SK-N-SH (cell line): Measurements from ENCODE around the gene PAPLN. TPM values are rescaled to one million over a fixed set of nuclear protein-coding genes. Genes with fewer than 3 reads are reported as not detected.

Experiments
- CTCF ChIA-PET: fragments of 300-600, 350-600 bp; formaldehyde crosslinking; extraction: SDS; loops from one replicate; lab custom pipeline; 2021; lab: Yijun Ruan, JAX
- POLR2A ChIA-PET: fragments of 350-600 bp; sonication (Branson Sonifier 250); formaldehyde crosslinking; extraction: SDS; loops from one replicate; lab custom pipeline; 2020; ENCODE audit warnings: antibody characterized with exemption, inconsistent platforms; lab: Yijun Ruan, JAX
- DNase-seq: peaks from one replicate; pipeline ENCODE4 v3.0.0; 2012
- H2AFZ ChIP-seq: fragments of 200-600 bp; sonication (generic); 2 replicates; pipeline ENCODE4 v1.8.1; 2016; ENCODE audit warnings: antibody characterized with exemption, mild to moderate bottlenecking, low read depth
- H3F3A ChIP-seq: fragments of 200-600 bp; sonication (generic); replicated peaks from 2 replicates; pipeline ENCODE3; 2016; ENCODE audit warnings: antibody characterized with exemption, mild to moderate bottlenecking; ENCODE audit not compliant: insufficient read depth
- H3K27ac ChIP-seq, 2 experiments: fragments of 200-500 bp in 1 of 2; fragments of 200-600 bp in 1 of 2; sonication (Bioruptor generic) in 1 of 2; sonication (generic), shearing (Covaris generic) in 1 of 2; 2 replicates each; pipeline versions ENCODE4 v1.5.1 to v1.6.1; 2014 to 2016; ENCODE audit warnings: low read depth in 2 of 2, inconsistent platforms in 1 of 2, low read length in 1 of 2, mild to moderate bottlenecking in 1 of 2, mixed read lengths in 1 of 2
- H3K27me3 ChIP-seq: fragments of 200-600 bp; sonication (generic), shearing (Covaris generic); 2 replicates; pipeline ENCODE4 v1.6.1; 2016; ENCODE audit warnings: mixed run types; ENCODE audit not compliant: insufficient read depth
- H3K36me3 ChIP-seq, 2 experiments: fragments of 200-500 bp in 1 of 2; fragments of 200-600 bp in 1 of 2; sonication (Bioruptor generic) in 1 of 2; sonication (generic) in 1 of 2; replicated peaks in 1 of 2; 2 replicates each; pipeline versions ENCODE3 to v1.5.1; 2014 to 2016; ENCODE audit warnings: low read length in 1 of 2, mild to moderate bottlenecking in 1 of 2; ENCODE audit not compliant: insufficient read depth in 2 of 2, control insufficient read depth in 1 of 2
- H3K4me1 ChIP-seq, 2 experiments: fragments of 200-500 bp in 1 of 2; fragments of 200-600 bp in 1 of 2; sonication (Bioruptor generic) in 1 of 2; sonication (generic), shearing (Covaris generic) in 1 of 2; 2 replicates each; pipeline versions ENCODE4 v1.5.1 to v1.6.1; 2014 to 2016; ENCODE audit warnings: low read depth in 1 of 2, low read length in 1 of 2, mixed run types in 1 of 2; ENCODE audit not compliant: insufficient read depth in 2 of 2, control insufficient read depth in 1 of 2
- H3K4me2 ChIP-seq: fragments of 200-600 bp; sonication (generic), shearing (Covaris generic); 2 replicates; pipeline ENCODE4 v1.6.1; 2017; ENCODE audit warnings: mixed run types
- H3K4me3 ChIP-seq, 2 experiments: fragments of 200-500 bp in 1 of 2; fragments of 200-600 bp in 1 of 2; sonication (Bioruptor generic) in 1 of 2; sonication (generic), shearing (Covaris generic) in 1 of 2; 2 replicates each; pipeline versions ENCODE4 v1.5.1 to v1.8.1; 2014 to 2016; ENCODE audit warnings: low read depth in 2 of 2, inconsistent platforms in 1 of 2, low read length in 1 of 2, mild to moderate bottlenecking in 1 of 2, mixed read lengths in 1 of 2, moderate library complexity in 1 of 2
- H3K79me2 ChIP-seq: fragments of 200-600 bp; sonication (generic); 2 replicates; pipeline ENCODE4 v1.8.1; 2017; ENCODE audit warnings: mild to moderate bottlenecking; ENCODE audit not compliant: insufficient read depth
- H3K9ac ChIP-seq: fragments of 200-600 bp; sonication (generic); 2 replicates; pipeline ENCODE4 v1.6.1; 2017; ENCODE audit warnings: mixed run types
- H3K9me2 ChIP-seq: fragments of 200-600 bp; sonication (generic); 2 replicates; pipeline ENCODE4 v1.6.1; 2017; ENCODE audit warnings: mixed run types
- H3K9me3 ChIP-seq: fragments of 200-600 bp; sonication (generic); 2 replicates; pipeline ENCODE4 v1.6.1; 2017; ENCODE audit warnings: mixed run types, mild to moderate bottlenecking, moderate library complexity
- H4K20me1 ChIP-seq: fragments of 200-600 bp; sonication (generic); 2 replicates; pipeline ENCODE4 v1.6.1; 2017; ENCODE audit warnings: mild to moderate bottlenecking, mixed run types; ENCODE audit not compliant: insufficient read depth
- ELF1 ChIP-seq: IDR thresholded peaks from 2 replicates; pipeline ENCODE4 v1.4.0; 2012
- FOSL2 ChIP-seq: IDR thresholded peaks from 2 replicates; pipeline ENCODE4 v1.4.0; 2012; ENCODE audit warnings: low read depth, mild to moderate bottlenecking, moderate library complexity, borderline replicate concordance
- FOXJ3 ChIP-seq: sonication (generic); formaldehyde crosslinking; IDR thresholded peaks from 2 replicates; pipeline ENCODE4 v1.5.1; 2020; ENCODE audit warnings: mild to moderate bottlenecking, missing genetic modification reagents
- MEF2A ChIP-seq: IDR thresholded peaks from 2 replicates; pipeline ENCODE4 v1.4.0; 2012; ENCODE audit warnings: low read depth, borderline replicate concordance
- MXI1 ChIP-seq: IDR thresholded peaks from 2 replicates; pipeline ENCODE4 v1.6.1; 2012; ENCODE audit warnings: mild to moderate bottlenecking, low read depth, low read length, improper control_type of control experiment
- NFIC ChIP-seq: IDR thresholded peaks from 2 replicates; pipeline ENCODE4 v1.4.0; 2012; ENCODE audit warnings: borderline replicate concordance
- NRF1 ChIP-seq: IDR thresholded peaks from 2 replicates; pipeline ENCODE4 v1.6.1; 2012; ENCODE audit warnings: low read depth, mild to moderate bottlenecking, low read length
- RFX5 ChIP-seq: IDR thresholded peaks from 2 replicates; pipeline ENCODE4 v1.6.1; 2012; ENCODE audit warnings: mild to moderate bottlenecking, improper control_type of control experiment, low read length
- RXRA ChIP-seq: IDR thresholded peaks from 2 replicates; pipeline ENCODE4 v1.4.0; 2012; ENCODE audit warnings: low read depth, mild to moderate bottlenecking, borderline replicate concordance
- SIN3A ChIP-seq: IDR thresholded peaks from 2 replicates; pipeline ENCODE4 v1.6.1; 2012; ENCODE audit warnings: low read depth, mild to moderate bottlenecking, low read length, moderate library complexity, borderline replicate concordance
- SMC3 ChIP-seq: IDR thresholded peaks from 2 replicates; pipeline ENCODE4 v1.6.1; 2012; ENCODE audit warnings: low read depth, low read length, improper control_type of control experiment
- TEAD4 ChIP-seq: IDR thresholded peaks from 2 replicates; pipeline ENCODE4 v1.4.0; 2012; ENCODE audit warnings: mild to moderate bottlenecking, borderline replicate concordance; ENCODE audit not compliant: insufficient read depth
- YY1 ChIP-seq: IDR thresholded peaks from 2 replicates; pipeline ENCODE4 v1.4.0; 2012; ENCODE audit warnings: low read depth, mild to moderate bottlenecking
- WGBS: methylation state at CpG from one replicate; pipeline ENCODE4 v1.1.6; 2017; ENCODE audit warnings: low lambda C conversion rate; 5-methylcytosine and 5-hydroxymethylcytosine counted together
- polyA plus RNA-seq, 3 experiments: library from polyadenylated mRNA; depleted of rRNA; stranded (reverse); fragments of >200 nt; gene quantifications; 2 replicates each; pipeline ENCODE4 v1.2.3, GENCODE V29; 2012
- TF ChIP-seq, protein P1 (sequence below): fragments of 150-350 bp; IDR thresholded peaks from 2 replicates; pipeline ENCODE4 v1.6.1; 2016; ENCODE audit warnings: mild to moderate bottlenecking, low read depth, low read length
- TF ChIP-seq, protein P2 (sequence below): IDR thresholded peaks from 2 replicates; pipeline ENCODE4 v1.6.1; 2012; ENCODE audit warnings: mild to moderate bottlenecking, low read depth, low read length, moderate library complexity
- TF ChIP-seq, protein P3 (sequence below): IDR thresholded peaks from 2 replicates; pipeline ENCODE4 v1.4.0; 2012; ENCODE audit warnings: low read depth, borderline replicate concordance

The PAPLN gene
- polyA plus RNA-seq, 1 of the 3 experiments (the other 2 are of a cell fraction), result 0.13 TPM

DNA sequence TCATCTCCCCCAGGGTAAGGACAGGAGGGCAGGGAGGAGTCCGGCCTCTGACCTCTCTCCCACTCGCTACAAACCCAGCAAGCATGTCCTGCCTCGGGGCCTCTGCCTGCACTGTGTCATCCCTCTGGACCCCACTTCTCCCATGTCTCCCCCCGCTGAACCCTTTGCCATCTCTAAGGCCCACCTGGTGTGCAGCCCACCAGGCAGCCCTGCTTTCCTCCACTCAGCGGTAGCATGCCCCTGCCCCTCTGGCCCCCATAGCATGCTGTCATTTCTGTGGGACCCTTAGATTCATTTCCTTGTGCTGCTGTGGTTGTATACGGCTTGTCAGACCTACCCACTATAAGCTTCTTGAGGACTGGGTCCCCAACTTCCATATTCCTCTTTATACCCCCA lies 17.7 kb downstream of the PAPLN start:
- 83% methylated on average over 6 of the region's 6 CpGs for WGBS
- no peaks in the 10 kb centered on the region for H4K20me1 ChIP-seq
- ChIA-PET CTCF (no interaction called here), POLR2A (no interaction called here)
- H3K4me3 ChIP-seq, result no peak overlapping the region
- H3K27ac ChIP-seq, result no peak overlapping the region
- no peaks in the 10 kb centered on the region for H3K4me1 ChIP-seq
- no peak overlapping the region for H2AFZ ChIP-seq
- TF ChIP-seq YY1 (no peak), FOSL2 (no peak), RFX5 (no peak), MXI1 (no peak), NRF1 (no peak), ELF1 (no peak), RXRA (no peak), TEAD4 (no peak), NFIC (no peak), SMC3 (no peak), SIN3A (no peak), FOXJ3 (CRISPR knock-in tag) (no peak), MEF2A (no peak)
- TF ChIP-seq, protein P1, sequence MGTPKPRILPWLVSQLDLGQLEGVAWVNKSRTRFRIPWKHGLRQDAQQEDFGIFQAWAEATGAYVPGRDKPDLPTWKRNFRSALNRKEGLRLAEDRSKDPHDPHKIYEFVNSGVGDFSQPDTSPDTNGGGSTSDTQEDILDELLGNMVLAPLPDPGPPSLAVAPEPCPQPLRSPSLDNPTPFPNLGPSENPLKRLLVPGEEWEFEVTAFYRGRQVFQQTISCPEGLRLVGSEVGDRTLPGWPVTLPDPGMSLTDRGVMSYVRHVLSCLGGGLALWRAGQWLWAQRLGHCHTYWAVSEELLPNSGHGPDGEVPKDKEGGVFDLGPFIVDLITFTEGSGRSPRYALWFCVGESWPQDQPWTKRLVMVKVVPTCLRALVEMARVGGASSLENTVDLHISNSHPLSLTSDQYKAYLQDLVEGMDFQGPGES, result no peak
- TF ChIP-seq, protein P2, sequence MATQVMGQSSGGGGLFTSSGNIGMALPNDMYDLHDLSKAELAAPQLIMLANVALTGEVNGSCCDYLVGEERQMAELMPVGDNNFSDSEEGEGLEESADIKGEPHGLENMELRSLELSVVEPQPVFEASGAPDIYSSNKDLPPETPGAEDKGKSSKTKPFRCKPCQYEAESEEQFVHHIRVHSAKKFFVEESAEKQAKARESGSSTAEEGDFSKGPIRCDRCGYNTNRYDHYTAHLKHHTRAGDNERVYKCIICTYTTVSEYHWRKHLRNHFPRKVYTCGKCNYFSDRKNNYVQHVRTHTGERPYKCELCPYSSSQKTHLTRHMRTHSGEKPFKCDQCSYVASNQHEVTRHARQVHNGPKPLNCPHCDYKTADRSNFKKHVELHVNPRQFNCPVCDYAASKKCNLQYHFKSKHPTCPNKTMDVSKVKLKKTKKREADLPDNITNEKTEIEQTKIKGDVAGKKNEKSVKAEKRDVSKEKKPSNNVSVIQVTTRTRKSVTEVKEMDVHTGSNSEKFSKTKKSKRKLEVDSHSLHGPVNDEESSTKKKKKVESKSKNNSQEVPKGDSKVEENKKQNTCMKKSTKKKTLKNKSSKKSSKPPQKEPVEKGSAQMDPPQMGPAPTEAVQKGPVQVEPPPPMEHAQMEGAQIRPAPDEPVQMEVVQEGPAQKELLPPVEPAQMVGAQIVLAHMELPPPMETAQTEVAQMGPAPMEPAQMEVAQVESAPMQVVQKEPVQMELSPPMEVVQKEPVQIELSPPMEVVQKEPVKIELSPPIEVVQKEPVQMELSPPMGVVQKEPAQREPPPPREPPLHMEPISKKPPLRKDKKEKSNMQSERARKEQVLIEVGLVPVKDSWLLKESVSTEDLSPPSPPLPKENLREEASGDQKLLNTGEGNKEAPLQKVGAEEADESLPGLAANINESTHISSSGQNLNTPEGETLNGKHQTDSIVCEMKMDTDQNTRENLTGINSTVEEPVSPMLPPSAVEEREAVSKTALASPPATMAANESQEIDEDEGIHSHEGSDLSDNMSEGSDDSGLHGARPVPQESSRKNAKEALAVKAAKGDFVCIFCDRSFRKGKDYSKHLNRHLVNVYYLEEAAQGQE, result no peak
- TF ChIP-seq, protein P3, sequence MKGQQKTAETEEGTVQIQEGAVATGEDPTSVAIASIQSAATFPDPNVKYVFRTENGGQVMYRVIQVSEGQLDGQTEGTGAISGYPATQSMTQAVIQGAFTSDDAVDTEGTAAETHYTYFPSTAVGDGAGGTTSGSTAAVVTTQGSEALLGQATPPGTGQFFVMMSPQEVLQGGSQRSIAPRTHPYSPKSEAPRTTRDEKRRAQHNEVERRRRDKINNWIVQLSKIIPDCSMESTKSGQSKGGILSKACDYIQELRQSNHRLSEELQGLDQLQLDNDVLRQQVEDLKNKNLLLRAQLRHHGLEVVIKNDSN, result no peak
- H3F3A ChIP-seq, result no peaks in the 10 kb centered on the region
- no peaks in the 10 kb centered on the region for H3K9me3 ChIP-seq
- no peaks in the 10 kb centered on the region for H3K36me3 ChIP-seq
- H3K79me2 ChIP-seq, result no peaks in the 10 kb centered on the region
- no peak overlapping the region for H3K4me2 ChIP-seq
- DNase-seq, result no peak
- no peaks in the 10 kb centered on the region for H3K27me3 ChIP-seq
- no peaks in the 10 kb centered on the region for H3K9me2 ChIP-seq
- no peak overlapping the region for H3K9ac ChIP-seq
